DMS153 treated with DMSO at 0.1 percent for 48 hours (cell line): Measurements from ENCODE around the gene MRC2.
"Not testable (repeated sequence)": the region's sequence is repeated elsewhere in the genome, so short reads cannot be mapped to it uniquely, and the experiment has no call there.

Experiments
- DNase-seq: peaks from one replicate; lab custom pipeline; 2025; ENCODE audit not compliant: unreplicated experiment; lab: John Stamatoyannopoulos, UW

The MRC2 gene

DNA sequence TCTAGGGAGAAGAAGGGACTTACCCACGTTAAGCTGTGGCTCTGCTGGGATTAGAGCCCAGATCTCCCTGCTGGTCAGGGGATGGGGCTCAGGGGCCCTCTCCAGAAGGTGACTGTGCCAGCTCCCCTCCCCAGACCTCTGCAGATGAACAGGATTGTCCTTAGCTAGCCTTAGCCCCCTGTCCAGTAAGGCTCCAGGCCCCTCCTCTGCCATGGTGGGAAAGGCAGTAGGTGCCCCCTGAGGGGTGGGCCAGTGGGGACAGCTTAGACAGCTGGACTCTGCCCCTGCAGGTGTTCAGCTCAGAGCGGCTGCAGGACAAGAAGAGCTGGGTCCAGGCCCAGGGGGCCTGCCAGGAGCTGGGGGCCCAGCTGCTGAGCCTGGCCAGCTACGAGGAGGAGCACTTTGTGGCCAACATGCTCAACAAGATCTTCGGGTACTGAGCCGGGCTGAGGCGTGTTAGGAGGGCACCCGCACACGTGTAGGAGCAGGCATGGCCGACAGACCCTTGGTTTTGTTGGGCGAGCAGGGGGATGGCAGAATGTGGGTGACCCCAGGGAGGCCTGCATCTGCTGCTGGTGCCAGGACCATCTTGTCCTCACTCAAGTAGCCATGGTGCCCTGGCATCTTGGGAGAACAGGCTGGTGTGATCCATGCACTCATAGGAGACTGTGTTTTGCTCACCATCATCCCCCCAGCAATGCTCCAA is 50.9 kb downstream of the MRC2 start:
- no peak for DNase-seq

DNA sequence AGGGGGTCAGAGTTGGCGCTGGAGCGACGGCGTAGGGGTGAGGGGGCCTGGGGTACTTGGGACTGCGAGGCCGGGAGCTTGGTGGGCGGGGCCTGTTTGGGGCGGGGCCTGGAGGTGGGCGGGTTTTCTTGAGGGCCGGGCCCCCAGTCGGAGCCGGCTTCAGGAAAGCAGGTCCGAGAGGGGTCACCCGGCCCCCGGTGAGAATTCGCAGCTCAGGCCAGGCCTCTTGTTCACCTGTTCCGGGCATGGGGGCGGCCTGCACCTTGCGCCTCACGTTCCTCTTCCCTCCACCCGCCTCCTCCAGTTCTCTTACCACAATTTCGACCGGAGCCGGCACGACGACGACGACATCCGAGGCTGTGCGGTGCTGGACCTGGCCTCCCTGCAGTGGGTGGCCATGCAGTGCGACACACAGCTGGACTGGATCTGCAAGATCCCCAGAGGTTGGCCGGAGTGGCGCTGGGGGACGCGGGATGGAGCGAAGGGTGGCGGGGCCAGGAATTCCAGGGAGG is 52.5 kb downstream of the MRC2 start:
- DNase-seq = no peak

DNA sequence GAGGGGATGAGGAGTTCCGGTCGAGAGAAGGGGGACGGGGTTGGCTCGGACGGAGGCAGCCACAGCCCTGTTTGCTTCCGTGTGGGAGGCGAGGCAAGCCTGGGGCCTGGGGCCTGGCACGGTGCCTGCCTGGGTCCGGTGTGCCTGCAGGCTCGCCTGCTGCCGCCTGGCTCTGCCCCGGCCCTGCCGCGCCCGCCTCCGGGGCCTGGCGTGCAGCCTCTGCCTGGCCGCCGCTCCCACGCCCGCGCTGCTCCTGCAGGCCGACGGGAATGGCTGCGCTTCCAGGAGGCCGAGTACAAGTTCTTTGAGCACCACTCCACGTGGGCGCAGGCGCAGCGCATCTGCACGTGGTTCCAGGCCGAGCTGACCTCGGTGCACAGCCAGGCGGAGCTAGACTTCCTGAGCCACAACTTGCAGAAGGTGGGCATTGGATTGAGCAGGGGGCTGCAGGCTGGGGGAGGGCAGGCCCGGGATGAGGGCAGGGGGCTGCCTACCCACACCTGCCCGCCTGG is 53.1 kb downstream of the MRC2 start:
- DNase-seq = no peak

DNA sequence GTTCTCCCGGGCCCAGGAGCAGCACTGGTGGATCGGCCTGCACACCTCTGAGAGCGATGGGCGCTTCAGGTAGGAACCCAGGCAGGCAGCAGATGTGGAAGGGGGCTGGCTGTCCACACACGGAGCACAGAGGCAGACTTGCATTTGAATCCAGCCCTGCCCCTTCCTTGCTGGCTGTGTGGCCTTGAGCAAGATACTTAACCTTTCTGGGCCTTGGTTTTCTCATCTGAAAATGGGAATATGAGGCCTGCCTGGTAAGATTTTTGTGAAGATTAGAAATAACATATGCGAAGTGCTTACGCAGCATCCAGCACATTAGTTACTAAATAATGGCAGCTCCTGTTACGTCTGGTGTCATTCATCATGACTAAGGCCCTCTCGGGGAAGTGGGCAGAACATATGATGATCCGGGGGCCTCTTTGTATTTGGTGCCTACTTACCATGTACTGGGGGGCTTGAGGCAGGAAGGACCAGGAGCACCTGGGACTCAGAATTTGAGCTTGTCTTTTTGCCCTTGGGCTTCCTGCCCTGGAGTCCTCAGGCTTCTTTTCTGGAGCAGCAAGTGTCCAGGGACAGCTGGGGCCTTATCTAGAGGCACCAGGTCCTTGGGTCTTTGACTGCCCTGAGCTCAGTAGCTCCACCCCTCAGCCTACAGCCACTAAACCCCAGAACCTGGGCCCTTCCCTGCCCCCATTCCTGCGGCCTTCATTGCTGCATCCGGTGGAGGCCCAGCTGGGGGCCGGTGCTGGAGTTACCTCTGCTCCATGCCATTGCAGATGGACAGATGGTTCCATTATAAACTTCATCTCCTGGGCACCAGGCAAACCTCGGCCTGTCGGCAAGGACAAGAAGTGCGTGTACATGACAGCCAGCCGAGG is 53.8 kb downstream of the MRC2 start:
- no peak for DNase-seq

DNA sequence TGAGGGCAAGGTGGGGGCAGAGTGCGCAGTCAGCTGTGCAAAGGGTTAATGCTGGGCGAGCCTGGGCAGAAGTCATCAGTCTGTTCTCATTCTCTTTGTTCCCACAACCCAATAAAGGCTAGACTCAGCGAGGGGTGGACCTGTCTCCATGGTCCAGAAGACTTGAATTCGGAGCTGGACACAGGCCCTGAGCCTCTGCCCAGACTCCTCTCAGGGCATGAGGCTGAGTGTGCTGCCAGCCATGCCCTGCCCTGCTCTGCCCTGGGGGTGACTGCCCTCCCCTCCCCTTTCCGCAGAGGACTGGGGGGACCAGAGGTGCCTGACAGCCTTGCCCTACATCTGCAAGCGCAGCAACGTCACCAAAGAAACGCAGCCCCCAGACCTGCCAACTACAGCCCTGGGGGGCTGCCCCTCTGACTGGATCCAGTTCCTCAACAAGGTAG is 54.5 kb downstream of the MRC2 start:
- no peak for DNase-seq

DNA sequence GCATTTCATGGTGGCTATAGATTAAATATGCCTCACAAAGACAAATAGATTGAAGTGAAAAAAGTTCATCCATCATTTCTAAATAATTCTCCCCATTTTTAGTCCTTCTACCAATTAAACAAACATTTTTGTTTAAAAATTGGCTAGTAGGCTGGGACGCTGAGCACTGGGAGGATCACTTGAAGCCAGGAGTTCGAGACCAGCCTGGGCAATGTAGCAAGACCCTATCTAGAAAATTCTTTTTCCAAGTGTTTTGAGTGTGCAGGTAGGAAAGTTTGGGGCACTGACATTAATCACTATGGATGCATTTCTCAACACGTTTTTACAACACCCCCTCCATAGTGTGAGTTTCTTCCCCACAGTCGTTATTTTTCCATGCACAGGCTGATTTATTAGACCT is 56.7 kb downstream of the MRC2 start:
- no peak for DNase-seq

DNA sequence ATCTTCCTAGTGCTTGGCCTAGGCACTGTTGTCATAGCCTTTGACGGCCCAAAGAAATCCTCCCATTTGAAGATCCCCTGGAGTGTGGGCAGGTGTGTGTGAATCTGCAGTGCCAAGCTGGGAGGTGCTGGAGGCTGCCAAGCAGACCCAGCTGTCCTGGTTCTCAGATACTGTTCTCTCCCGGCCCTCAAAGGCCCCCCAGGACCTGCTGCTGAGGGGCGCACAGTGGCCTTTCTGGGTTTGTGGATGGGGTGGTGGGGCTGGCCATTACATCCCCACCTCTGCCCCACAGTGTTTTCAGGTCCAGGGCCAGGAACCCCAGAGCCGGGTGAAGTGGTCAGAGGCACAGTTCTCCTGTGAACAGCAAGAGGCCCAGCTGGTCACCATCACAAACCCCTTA is 60.5 kb downstream of the MRC2 start:
- DNase-seq = no peak

DNA sequence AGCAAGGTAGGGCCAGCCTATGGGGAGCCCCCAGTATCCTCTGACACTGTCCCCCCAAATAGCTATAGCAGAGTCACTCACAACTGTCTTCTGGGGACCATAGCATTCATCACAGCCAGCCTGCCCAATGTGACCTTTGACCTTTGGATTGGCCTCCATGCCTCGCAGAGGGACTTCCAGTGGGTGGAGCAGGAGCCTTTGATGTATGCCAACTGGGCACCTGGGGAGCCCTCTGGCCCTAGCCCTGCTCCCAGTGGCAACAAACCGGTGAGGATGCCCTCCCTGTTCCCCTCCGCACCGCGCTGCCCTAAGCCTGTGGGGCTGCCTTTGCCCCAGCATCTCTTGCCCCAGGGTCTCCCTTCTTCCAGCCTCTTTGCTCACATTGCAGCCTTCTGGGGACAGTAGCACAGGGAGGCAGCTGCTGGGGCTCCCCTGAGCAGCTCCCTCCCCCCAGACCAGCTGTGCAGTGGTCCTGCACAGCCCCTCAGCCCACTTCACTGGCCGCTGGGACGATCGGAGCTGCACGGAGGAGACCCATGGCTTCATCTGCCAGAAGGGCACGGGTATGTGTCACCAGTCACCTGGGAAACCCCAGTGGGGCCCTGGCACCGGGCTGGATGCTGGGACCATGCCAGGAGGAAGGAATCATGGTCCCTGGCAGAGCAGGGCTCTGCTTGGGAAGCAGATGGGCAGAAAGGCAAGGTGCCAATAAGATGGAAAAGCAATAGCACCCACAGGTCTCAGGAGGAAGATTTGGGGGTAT is 61.1 kb downstream of the MRC2 start:
- no peak for DNase-seq

DNA sequence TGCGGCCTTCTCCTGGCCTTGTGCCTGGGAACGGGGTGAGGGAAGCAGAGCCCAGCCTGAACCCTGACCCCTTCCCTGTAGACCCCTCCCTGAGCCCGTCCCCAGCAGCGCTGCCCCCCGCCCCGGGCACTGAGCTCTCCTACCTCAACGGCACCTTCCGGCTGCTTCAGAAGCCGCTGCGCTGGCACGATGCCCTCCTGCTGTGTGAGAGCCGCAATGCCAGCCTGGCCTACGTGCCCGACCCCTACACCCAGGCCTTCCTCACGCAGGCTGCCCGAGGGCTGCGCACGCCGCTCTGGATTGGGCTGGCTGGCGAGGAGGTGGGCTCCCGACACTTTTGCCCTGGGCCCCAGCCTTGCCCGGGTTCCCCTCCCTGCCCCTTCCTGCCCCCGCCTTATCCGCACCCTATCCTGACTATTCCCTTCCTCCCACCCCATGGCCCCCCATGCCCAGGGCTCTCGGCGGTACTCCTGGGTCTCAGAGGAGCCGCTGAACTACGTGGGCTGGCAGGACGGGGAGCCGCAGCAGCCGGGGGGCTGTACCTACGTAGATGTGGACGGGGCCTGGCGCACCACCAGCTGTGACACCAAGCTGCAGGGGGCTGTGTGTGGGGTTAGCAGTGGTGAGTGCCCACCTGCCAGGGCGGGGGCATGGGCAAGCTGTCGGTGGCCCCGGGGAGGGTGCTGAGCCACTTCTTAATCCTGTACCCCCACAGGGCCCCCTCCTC is 62.1 kb downstream of the MRC2 start:
- DNase-seq = no peak

DNA sequence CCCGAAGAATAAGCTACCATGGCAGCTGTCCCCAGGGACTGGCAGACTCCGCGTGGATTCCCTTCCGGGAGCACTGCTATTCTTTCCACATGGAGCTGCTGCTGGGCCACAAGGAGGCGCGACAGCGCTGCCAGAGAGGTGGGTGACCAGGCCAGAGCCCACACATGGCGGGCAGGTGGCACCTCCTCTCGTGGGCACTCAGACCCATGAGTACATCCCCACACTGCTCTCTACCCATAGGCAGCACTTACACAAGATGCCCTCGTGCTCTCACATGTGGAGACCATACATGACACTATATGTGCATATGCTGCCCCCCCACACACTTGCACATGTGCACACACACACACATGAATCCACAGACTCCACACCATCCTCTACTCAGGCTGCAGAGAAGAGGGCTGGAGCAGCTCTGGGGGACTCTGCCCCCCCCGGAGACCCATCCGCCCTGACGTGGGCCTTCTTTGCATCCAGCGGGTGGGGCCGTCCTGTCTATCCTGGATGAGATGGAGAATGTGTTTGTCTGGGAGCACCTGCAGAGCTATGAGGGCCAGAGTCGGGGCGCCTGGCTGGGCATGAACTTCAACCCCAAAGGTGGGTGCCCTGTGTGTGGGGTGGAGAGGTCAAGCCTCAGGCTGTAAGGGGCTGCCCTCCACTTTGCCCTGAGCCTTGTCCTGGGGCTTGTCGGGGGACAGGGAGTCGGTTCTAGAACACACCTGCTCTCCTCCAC is 62.9 kb downstream of the MRC2 start:
- no peak for DNase-seq

DNA sequence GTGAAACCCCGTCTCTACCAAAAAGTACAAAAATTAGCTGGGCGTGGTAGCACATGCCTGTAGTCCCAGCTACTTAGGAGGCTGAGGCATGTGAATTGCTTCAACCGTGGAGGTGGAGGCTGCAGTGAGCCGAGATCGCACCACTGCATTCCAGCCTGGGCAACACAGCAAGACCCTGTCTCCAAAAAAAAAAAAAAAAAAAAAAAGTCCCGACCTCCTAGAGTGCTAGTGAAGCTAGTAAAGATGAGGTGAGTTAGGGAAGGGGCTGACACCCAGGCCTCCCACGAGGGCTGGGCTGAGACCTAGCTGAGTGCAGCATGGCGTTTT is 64.1 kb downstream of the MRC2 start:
- DNase-seq = not testable (repeated sequence)

DNA sequence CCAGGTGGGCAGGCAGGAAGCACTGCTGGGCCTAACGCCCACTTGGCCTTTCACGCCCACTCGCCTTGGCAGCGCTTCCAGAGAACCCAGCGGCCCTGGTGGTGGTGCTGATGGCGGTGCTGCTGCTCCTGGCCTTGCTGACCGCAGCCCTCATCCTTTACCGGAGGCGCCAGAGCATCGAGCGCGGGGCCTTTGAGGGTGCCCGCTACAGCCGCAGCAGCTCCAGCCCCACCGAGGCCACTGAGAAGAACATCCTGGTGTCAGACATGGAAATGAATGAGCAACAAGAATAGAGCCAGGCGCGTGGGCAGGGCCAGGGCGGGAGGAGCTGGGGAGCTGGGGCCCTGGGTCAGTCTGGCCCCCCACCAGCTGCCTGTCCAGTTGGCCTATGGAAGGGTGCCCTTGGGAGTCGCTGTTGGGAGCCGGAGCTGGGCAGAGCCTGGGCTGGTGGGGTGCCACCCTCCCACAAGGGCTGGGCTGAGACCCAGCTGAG is 64.7 kb downstream of the MRC2 start:
- no peak for DNase-seq

DNA sequence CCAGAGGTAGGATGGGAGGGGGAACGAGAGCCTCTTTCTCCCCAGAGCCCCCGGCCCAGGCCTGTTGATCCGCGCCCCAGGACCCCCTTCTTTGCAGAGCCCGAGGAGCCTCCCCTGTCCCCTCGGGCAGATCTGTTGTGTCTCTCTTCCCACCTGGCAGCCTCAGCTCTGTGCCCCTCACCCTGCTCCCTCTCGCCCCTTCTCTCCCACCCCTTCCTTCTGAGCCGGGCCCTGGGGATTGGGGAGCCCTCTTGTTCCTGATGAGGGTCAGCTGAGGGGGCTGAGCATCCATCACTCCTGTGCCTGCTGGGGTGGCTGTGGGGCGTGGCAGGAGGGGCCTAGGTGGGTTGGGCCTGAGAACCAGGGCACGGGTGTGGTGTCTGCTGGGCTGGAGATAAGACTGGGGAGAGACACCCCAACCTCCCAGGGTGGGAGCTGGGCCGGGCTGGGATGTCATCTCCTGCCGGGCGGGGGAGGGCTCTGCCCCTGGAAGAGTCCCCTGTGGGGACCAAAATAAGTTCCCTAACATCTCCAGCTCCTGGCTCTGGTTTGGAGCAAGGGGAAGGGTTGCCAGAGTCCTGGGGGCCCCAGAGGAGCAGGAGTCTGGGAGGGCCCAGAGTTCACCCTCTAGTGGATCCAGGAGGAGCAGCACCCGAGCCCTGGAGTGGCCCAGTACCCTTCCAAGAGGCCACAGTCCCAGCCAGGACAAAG is 65.4 kb downstream of the MRC2 start:
- no peak for DNase-seq

DNA sequence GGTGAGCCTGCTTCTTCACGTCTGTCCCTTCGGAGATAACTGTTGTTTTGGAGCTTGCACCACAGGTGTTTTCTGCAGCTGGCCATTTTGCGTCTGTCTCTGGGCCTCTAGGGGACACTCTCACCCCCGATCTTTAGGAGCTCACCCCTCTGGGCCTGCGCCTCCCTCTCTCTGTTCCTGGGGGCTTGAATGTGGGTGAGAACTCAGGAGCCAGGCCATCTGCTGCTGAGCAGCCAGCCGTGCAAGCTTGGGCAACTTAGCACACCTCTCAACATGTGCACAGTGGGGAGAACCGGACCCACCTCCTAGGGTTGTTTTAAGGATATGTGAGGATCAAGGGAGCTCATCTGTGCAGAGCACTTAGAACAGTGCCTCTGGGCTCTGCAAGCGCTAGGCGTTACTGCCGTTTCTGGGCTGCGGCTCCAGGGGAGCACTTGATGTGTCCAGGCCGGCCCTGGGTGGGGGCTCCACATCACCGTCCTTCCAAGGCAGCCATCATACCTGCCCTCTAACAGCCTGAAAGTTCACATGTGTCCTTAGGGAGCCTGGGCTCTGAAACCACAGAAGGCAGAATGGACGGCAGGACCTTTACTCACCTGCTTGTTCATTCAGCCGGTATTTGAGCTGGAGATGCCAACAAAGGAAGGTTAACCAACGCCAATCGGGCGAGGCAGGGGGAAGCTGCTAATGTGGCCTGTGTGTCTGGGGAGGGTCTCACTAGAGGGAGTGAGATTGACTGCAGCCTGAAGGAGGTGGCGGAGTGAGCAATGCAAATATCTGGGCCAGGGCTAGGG is 66.3 kb downstream of the MRC2 start:
- DNase-seq = no peak

DNA sequence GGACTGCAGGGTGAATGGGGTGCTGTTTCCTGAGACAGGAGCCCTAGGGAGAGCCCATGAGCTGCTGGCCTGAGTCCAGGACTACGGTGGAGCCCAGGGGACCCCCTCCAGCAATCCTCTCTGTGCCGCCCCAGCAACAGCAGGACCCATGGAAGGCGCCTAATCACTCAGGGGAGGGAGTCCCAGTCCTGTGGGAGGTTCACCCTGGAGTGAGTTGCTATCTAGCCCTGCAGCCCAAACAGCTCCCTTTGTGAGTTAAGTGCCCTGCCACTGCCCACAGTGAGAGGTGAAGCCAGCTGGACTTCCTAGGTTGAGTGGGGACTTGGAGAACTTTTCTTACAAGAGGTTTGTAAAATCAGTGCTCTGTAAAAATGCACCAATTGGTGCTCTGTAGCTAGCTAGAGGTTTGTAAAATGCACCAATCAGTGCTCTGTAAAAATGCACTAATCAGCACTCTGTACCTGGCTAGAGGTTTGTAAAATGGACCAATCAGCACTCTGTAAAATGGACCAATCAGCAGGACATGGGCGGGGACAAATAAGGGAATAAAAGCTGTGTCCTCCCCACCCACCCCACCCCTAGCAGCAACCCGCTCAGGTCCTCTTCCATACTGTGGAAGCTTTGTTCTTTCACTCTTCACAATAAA is 67.7 kb downstream of the MRC2 start:
- DNase-seq = not testable (repeated sequence)

DNA sequence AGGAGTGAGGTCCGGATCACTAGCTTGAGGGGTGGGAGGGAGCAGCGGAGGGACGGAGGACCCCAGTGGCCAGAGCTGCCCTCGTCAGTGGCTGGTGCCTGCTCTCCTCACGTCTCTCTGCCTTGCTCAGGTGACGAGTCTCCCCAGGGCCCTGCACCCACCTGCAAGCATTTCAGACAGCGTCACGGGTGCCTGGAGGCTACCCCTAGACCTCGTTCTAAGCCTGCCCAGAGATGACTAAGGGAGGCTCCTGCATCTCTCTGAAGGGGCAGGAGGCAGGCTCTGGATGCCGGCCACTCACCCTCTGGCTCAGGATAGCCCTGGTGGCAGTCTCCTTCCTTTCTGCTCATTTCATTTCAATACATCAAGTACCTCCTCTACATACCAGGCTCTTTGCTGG is 68.8 kb downstream of the MRC2 start:
- no peak for DNase-seq

DNA sequence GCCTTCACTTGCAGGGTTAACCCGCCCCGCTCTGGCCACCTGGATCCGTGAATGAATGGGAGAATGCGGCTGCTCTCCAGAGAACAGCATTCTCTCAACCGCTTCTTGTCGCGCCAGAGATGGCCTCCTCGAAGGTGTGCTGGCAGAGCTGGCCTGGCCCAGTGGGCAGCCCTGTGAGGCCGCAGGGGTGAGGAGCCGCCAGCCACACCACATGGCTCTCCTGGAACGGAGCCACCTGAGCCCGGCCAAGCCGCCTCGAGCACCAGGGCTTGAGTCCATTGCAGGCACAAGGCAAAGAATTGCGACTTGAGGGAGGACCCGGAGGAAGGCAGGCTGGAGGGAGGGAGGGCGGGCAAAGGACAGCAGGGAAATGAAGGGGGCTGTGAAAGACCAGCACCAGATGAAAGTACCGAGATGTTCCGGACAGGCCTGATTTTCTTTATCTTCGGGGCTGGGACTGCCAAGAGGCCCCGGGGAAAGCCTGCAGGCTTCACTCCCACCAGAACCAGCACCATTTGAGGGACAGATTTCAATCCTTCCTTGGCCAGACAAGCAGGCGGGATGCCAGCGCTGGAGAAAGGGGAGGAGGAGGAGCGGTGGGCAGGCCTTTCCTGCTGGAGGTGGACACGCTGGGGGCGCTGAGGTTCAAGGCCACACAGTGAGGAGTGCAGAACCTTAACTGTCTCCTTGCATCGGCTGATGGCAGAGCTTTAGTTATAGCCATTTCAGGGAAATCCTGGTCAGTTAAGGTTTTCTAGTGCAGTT is 69.4 kb downstream of the MRC2 start:
- DNase-seq = no peak
